ENCODE results near the gene ANKS1B.

ANKS1B gene

DNA sequence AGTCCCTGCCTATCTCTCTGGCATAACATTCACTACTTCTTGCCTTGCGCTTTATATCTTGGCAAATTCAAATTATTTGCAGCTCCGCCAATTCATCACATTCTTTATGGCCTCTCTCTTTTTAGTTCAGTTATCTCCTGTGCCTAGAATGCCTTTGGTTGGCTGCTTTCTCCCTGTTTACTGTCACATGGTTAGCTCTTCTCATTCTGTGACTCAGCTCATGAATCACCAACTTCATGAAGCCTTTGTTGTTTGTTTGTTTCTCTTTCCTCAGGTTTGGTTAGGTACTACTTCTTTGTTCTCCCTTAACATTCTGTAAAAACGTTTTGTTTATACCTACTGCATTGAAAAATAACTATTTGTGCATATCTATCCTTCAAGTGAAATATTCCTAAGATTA, 713.7 kb downstream of the ANKS1B start:
- no peak for DNase-seq
- Histone ChIP-seq H3K4me1 (ENCODE audit: control extremely low read depth in 1 of 4, control insufficient read depth in 4 of 4, insufficient read depth in 4 of 4, low read length in 3 of 4) (no peaks in the 10 kb centered on the region), H3K36me3 (ENCODE audit: control insufficient read depth in 4 of 4, insufficient read depth in 4 of 4, low read length in 3 of 4) (no peaks in the 10 kb centered on the region), H3K4me3 (ENCODE audit: control insufficient read depth in 1 of 7, extremely low read depth in 1 of 7, insufficient read depth in 4 of 7, low read depth in 2 of 7, low read length in 6 of 7) (no peak overlapping the region), H3K27me3 (replicated peaks in 2 of 5; ENCODE audit: control insufficient read depth in 4 of 5, insufficient read depth in 5 of 5, low read length in 4 of 5) (no peaks in the 10 kb centered on the region), H3K27ac (ENCODE audit: insufficient read depth in 1 of 2, low read depth in 1 of 2, low read length in 2 of 2, poor library complexity in 1 of 2, severe bottlenecking in 2 of 2) (no peak overlapping the region), H3K9me3 (ENCODE audit: control extremely low read depth in 1 of 5, control insufficient read depth in 4 of 5, insufficient read depth in 2 of 5, low read depth in 1 of 5, low read length in 4 of 5) (no peaks in the 10 kb centered on the region)
- WGBS (ENCODE audit: insufficient coverage): 100% methylated on average over 2 of the region's 3 CpGs
- ChIA-PET POLR2A (no interaction called here), CTCF (no interaction called here)

DNA sequence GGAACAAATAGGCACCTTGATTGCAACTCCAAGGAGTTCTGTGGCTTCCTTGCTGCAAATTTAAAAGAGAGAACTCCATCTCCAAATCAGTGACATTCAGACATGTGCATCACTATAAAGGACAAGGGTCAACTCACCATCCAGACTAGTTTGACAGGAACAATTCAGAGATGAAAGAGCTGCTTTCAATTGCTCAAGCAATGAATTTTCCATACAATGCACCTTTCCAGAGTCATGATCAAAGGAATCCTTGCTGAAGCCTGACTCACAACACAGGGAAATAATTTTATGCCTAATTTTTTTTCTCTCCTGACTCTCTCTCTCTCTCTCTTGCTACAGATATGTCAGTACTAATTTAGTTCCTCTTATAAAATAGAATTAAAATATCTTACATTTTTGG, 717.7 kb downstream of the ANKS1B start:
- ChIA-PET POLR2A (no interaction called here), CTCF (no interaction called here)
- no peak overlapping the region for H3K4me3 ChIP-seq (ENCODE audit: control insufficient read depth in 1 of 7, extremely low read depth in 1 of 7, insufficient read depth in 4 of 7, low read depth in 2 of 7, low read length in 6 of 7)
- no peaks in the 10 kb centered on the region for H3K27me3 ChIP-seq (replicated peaks in 2 of 5; ENCODE audit: control insufficient read depth in 4 of 5, insufficient read depth in 5 of 5, low read length in 4 of 5)
- H3K36me3 ChIP-seq (ENCODE audit: control insufficient read depth in 4 of 4, insufficient read depth in 4 of 4, low read length in 3 of 4): no peaks in the 10 kb centered on the region
- no peak for DNase-seq
- H3K9me3 ChIP-seq (ENCODE audit: control extremely low read depth in 1 of 5, control insufficient read depth in 4 of 5, insufficient read depth in 2 of 5, low read depth in 1 of 5, low read length in 4 of 5): no peaks in the 10 kb centered on the region
- no peaks in the 10 kb centered on the region for H3K4me1 ChIP-seq (ENCODE audit: control extremely low read depth in 1 of 4, control insufficient read depth in 4 of 4, insufficient read depth in 4 of 4, low read length in 3 of 4)
- no peak overlapping the region for H3K27ac ChIP-seq (ENCODE audit: insufficient read depth in 1 of 2, low read depth in 1 of 2, low read length in 2 of 2, poor library complexity in 1 of 2, severe bottlenecking in 2 of 2)

DNA sequence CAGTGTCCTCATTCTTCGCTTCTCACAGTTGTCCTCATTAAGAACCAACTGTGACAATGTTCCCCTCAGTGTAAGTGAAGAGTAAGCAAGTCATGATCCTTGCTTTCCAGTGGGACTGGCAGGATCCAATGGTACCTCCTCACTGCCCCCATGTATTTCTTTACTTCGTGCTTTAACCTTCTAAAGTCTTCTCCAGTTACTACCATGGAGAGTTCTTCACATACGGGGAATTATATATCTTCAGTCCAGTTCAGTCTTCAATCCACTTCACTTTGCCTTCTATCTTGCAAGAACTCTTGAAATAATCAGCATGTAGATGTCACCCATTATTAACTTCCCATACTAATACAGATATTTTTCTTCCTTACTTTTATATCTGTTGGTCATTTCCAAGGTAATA, 719.1 kb downstream of the ANKS1B start:
- H3K27me3 ChIP-seq (replicated peaks in 2 of 5; ENCODE audit: control insufficient read depth in 4 of 5, insufficient read depth in 5 of 5, low read length in 4 of 5): no peaks in the 10 kb centered on the region
- H3K4me1 ChIP-seq (ENCODE audit: control extremely low read depth in 1 of 4, control insufficient read depth in 4 of 4, insufficient read depth in 4 of 4, low read length in 3 of 4): no peaks in the 10 kb centered on the region
- DNase-seq: no peak
- no peak overlapping the region for H3K4me3 ChIP-seq (ENCODE audit: control insufficient read depth in 1 of 7, extremely low read depth in 1 of 7, insufficient read depth in 4 of 7, low read depth in 2 of 7, low read length in 6 of 7)
- ChIA-PET POLR2A (no interaction called here), CTCF (no interaction called here)
- WGBS (ENCODE audit: insufficient coverage): 86% methylated on average over 3 of the region's 3 CpGs
- H3K9me3 ChIP-seq (ENCODE audit: control extremely low read depth in 1 of 5, control insufficient read depth in 4 of 5, insufficient read depth in 2 of 5, low read depth in 1 of 5, low read length in 4 of 5): no peaks in the 10 kb centered on the region
- H3K36me3 ChIP-seq (ENCODE audit: control insufficient read depth in 4 of 4, insufficient read depth in 4 of 4, low read length in 3 of 4): no peaks in the 10 kb centered on the region
- H3K27ac ChIP-seq (ENCODE audit: insufficient read depth in 1 of 2, low read depth in 1 of 2, low read length in 2 of 2, poor library complexity in 1 of 2, severe bottlenecking in 2 of 2): no peak overlapping the region

DNA sequence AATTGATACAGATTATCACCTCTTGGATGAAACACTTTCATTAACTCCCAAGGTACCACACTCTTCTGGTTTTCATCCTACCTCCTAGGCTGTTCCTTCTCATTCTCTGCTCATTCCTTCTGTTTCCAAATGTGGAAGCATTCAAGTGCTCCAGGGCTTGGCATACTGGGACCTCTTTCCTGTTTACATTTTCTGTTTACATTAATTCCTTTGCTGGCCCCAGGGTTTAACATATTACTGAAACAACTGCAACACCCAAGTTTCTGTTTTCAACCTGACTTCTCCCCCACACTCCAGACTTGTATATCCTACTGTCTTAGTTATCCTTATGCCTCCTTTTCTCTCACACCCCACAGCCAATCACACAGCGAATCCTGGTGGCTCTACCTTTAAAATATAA, 723.5 kb downstream of the ANKS1B start:
- Histone ChIP-seq H3K4me1 (ENCODE audit: control extremely low read depth in 1 of 4, control insufficient read depth in 4 of 4, insufficient read depth in 4 of 4, low read length in 3 of 4) (no peaks in the 10 kb centered on the region), H3K27ac (ENCODE audit: insufficient read depth in 1 of 2, low read depth in 1 of 2, low read length in 2 of 2, poor library complexity in 1 of 2, severe bottlenecking in 2 of 2) (no peak overlapping the region), H3K9me3 (ENCODE audit: control extremely low read depth in 1 of 5, control insufficient read depth in 4 of 5, insufficient read depth in 2 of 5, low read depth in 1 of 5, low read length in 4 of 5) (no peaks in the 10 kb centered on the region), H3K4me3 (ENCODE audit: control insufficient read depth in 1 of 7, extremely low read depth in 1 of 7, insufficient read depth in 4 of 7, low read depth in 2 of 7, low read length in 6 of 7) (no peak overlapping the region), H3K27me3 (replicated peaks in 2 of 5; ENCODE audit: control insufficient read depth in 4 of 5, insufficient read depth in 5 of 5, low read length in 4 of 5) (no peaks in the 10 kb centered on the region), H3K36me3 (ENCODE audit: control insufficient read depth in 4 of 4, insufficient read depth in 4 of 4, low read length in 3 of 4) (no peaks in the 10 kb centered on the region)
- CTCF ChIA-PET: no interaction called here
- POLR2A ChIA-PET: no interaction called here
- 100% methylated on average over 1 of the region's 1 CpG for WGBS (ENCODE audit: insufficient coverage)
- no peak for DNase-seq

DNA sequence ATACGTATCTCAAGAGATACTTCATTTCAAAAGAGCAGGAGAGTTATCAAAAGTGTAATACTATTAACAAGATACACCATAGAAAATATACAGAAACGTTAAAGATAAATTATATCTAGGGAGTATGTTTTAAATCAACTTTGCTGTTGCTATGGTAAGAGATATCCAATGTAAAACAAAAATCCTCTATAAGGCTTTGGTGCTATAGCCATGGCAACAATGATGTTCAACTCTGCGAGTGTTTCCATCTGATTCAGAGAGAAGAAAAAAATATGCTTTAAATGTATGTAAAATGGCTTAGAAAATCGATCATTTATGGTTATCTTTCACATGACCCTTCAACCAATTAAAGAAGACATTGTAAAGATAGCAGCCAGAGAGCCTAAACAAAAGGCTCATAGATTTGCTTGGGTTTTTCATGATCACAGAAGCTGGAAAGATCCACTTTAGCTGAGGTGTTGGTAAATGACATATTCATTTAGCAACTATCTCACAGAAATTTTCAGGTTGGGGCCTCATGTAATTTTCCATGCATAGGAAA, 724.2 kb downstream of the ANKS1B start:
- no peaks in the 10 kb centered on the region for H3K36me3 ChIP-seq (ENCODE audit: control insufficient read depth in 4 of 4, insufficient read depth in 4 of 4, low read length in 3 of 4)
- ChIA-PET POLR2A (no interaction called here), CTCF (no interaction called here)
- no peak for DNase-seq
- H3K27me3 ChIP-seq (replicated peaks in 2 of 5; ENCODE audit: control insufficient read depth in 4 of 5, insufficient read depth in 5 of 5, low read length in 4 of 5): no peaks in the 10 kb centered on the region
- no CpG with 5 or more reads among the region's 4 CpGs for WGBS (ENCODE audit: insufficient coverage)
- H3K27ac ChIP-seq (ENCODE audit: insufficient read depth in 1 of 2, low read depth in 1 of 2, low read length in 2 of 2, poor library complexity in 1 of 2, severe bottlenecking in 2 of 2): no peak overlapping the region
- no peaks in the 10 kb centered on the region for H3K9me3 ChIP-seq (ENCODE audit: control extremely low read depth in 1 of 5, control insufficient read depth in 4 of 5, insufficient read depth in 2 of 5, low read depth in 1 of 5, low read length in 4 of 5)
- no peaks in the 10 kb centered on the region for H3K4me1 ChIP-seq (ENCODE audit: control extremely low read depth in 1 of 4, control insufficient read depth in 4 of 4, insufficient read depth in 4 of 4, low read length in 3 of 4)
- no peak overlapping the region for H3K4me3 ChIP-seq (ENCODE audit: control insufficient read depth in 1 of 7, extremely low read depth in 1 of 7, insufficient read depth in 4 of 7, low read depth in 2 of 7, low read length in 6 of 7)

DNA sequence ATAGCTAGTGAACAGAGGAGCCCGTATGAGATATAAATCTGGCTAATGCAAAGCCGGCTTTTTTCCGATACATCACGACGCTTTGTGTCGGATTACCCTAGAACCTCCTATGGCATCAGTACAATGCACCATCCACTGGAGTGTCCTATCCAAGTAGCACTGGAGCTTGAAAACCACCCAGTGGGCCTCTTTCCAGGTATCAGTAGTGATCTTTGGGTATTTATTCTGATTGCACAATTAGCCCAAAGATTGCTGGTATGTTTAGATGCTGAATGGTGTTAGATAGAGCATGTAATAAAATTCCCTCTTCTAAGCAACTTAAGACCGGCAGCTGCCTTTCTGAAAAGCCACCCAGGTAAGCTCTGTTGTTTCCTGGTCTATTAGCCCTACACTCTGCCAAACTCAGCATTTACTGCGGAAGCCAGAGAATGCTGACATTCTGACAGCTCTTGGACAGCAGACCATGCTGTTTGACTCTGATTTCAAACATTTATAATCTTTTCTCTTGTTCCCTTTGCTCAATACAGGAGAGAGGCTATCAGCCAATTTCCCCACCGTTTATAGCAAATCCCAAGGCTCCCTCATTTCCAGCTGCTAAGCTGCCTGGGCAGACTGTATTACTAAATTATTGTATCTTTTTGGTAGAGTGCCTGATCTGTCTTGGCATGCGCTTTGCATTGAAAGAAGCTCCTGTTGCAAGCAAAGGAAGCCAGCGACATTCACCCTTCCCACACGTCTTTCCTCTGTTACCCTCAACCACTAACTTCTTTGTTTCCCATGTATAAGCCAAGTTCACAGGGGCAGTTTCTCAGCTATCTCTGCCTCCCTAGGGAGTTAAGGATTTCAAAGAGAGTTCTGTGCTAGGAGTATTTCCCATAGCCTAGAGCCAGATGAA, 725.4 kb downstream of the ANKS1B start:
- ChIA-PET CTCF (interaction anchor here (1.2 kb wide), 1 partner anchor 14 kb away, joined by 4 read pairs; no protein-coding TSS in a partner anchor), POLR2A (interaction anchor here (0.5 kb wide), 1 partner anchor 9 kb away, joined by 3 read pairs; no protein-coding TSS in a partner anchor)
- H3K27me3 ChIP-seq (replicated peaks in 2 of 5; ENCODE audit: control insufficient read depth in 4 of 5, insufficient read depth in 5 of 5, low read length in 4 of 5): no peaks in the 10 kb centered on the region
- no peak for DNase-seq
- H3K4me1 ChIP-seq (ENCODE audit: control extremely low read depth in 1 of 4, control insufficient read depth in 4 of 4, insufficient read depth in 4 of 4, low read length in 3 of 4): no peaks in the 10 kb centered on the region
- no peak overlapping the region for H3K27ac ChIP-seq (ENCODE audit: insufficient read depth in 1 of 2, low read depth in 1 of 2, low read length in 2 of 2, poor library complexity in 1 of 2, severe bottlenecking in 2 of 2)
- 94% methylated on average over 7 of the region's 12 CpGs for WGBS (ENCODE audit: insufficient coverage)
- no peaks in the 10 kb centered on the region for H3K36me3 ChIP-seq (ENCODE audit: control insufficient read depth in 4 of 4, insufficient read depth in 4 of 4, low read length in 3 of 4)
- no peaks in the 10 kb centered on the region for H3K9me3 ChIP-seq (ENCODE audit: control extremely low read depth in 1 of 5, control insufficient read depth in 4 of 5, insufficient read depth in 2 of 5, low read depth in 1 of 5, low read length in 4 of 5)
- H3K4me3 ChIP-seq (ENCODE audit: control insufficient read depth in 1 of 7, extremely low read depth in 1 of 7, insufficient read depth in 4 of 7, low read depth in 2 of 7, low read length in 6 of 7): no peak overlapping the region

DNA sequence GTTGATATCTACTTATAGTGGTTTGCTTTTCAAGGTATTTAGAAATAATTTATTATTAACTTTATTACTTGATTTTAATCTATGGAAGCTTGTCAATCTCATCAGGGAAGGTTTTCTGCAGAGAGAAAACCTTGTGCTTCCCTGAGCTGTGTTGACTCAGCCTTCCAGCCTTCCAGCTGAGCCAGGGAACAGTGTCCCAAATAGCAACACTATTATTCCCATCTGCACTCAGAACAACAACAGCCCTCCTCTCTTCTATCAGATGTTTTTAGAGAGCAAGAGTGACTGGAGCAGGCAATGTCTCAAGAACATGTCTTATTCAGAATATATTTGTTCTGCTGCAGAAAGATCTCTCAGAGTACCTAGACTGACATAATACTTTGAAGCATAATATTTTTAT, 727.1 kb downstream of the ANKS1B start:
- no peaks in the 10 kb centered on the region for H3K4me1 ChIP-seq (ENCODE audit: control extremely low read depth in 1 of 4, control insufficient read depth in 4 of 4, insufficient read depth in 4 of 4, low read length in 3 of 4)
- no peaks in the 10 kb centered on the region for H3K9me3 ChIP-seq (ENCODE audit: control extremely low read depth in 1 of 5, control insufficient read depth in 4 of 5, insufficient read depth in 2 of 5, low read depth in 1 of 5, low read length in 4 of 5)
- ChIA-PET CTCF (no interaction called here), POLR2A (interaction anchor here (0.8 kb wide), 1 partner anchor 193 kb away, joined by 5 read pairs; no protein-coding TSS in a partner anchor)
- no peaks in the 10 kb centered on the region for H3K36me3 ChIP-seq (ENCODE audit: control insufficient read depth in 4 of 4, insufficient read depth in 4 of 4, low read length in 3 of 4)
- no peak overlapping the region for H3K4me3 ChIP-seq (ENCODE audit: control insufficient read depth in 1 of 7, extremely low read depth in 1 of 7, insufficient read depth in 4 of 7, low read depth in 2 of 7, low read length in 6 of 7)
- no peaks in the 10 kb centered on the region for H3K27me3 ChIP-seq (replicated peaks in 2 of 5; ENCODE audit: control insufficient read depth in 4 of 5, insufficient read depth in 5 of 5, low read length in 4 of 5)
- H3K27ac ChIP-seq (ENCODE audit: insufficient read depth in 1 of 2, low read depth in 1 of 2, low read length in 2 of 2, poor library complexity in 1 of 2, severe bottlenecking in 2 of 2): no peak overlapping the region
- no peak for DNase-seq
